DMS153 treated with DMSO at 0.1 percent for 48 hours (cell line): Measurements from ENCODE around the gene SLF2.

Experiments
- DNase-seq: peaks from one replicate; lab custom pipeline; 2025; ENCODE audit not compliant: unreplicated experiment; lab: John Stamatoyannopoulos, UW

The SLF2 gene

GRCh38 chr10:100998991-100999741 is 86.4 kb downstream of the SLF2 start:
- peak; percentile 44 for DNase-seq

GRCh38 chr10:100999742-101000126 is 87.0 kb downstream of the SLF2 start, which contains the start of gene LZTS2:
LZTS2 (plus strand) TSS chr10:100999808; CDS start chr10:101002539, 2,731 bp downstream.
- DNase-seq = no peak

- DNase-seq = no peak
Measured at GRCh38 chr10:101000127-101000914, 87.6 kb downstream of the SLF2 start.

GRCh38 chr10:101000915-101001658 is 88.3 kb downstream of the SLF2 start:
- no peak for DNase-seq

- no peak for DNase-seq
Measured at GRCh38 chr10:101001659-101002035, 88.9 kb downstream of the SLF2 start.

- DNase-seq = no peak
Measured at GRCh38 chr10:101002456-101002855, 89.7 kb downstream of the SLF2 start.

GRCh38 chr10:101003639-101004206 is 91.0 kb downstream of the SLF2 start:
- DNase-seq = no peak

GRCh38 chr10:101005361-101005760 is 92.6 kb downstream of the SLF2 start:
- no peak for DNase-seq

- no peak for DNase-seq
Measured at GRCh38 chr10:101005869-101006567, 93.3 kb downstream of the SLF2 start.

- no peak for DNase-seq
Measured at GRCh38 chr10:101006593-101007098, 93.9 kb downstream of the SLF2 start.

- DNase-seq = no peak
Measured at GRCh38 chr10:101007099-101007711, 94.4 kb downstream of the SLF2 start.

- DNase-seq = no peak
Measured at GRCh38 chr10:101007915-101008822, 95.4 kb downstream of the SLF2 start.

GRCh38 chr10:101008823-101009423 is 96.2 kb downstream of the SLF2 start:
- no peak for DNase-seq

- no peak for DNase-seq
Measured at GRCh38 chr10:101010329-101010728, 97.6 kb downstream of the SLF2 start.

GRCh38 chr10:101011517-101012423 is 99.0 kb downstream of the SLF2 start:
- no peak for DNase-seq

- DNase-seq = peak; percentile 77
Measured at GRCh38 chr10:101012525-101013364, 100.0 kb downstream of the SLF2 start.
